GM19035 (cell line): ENCODE results near the gene ABCA5.

ENCODE experiments used
- ATAC-seq: cut with Tn5 transposase; IDR thresholded peaks from one replicate; pipeline ENCODE4 v1.9.1; 2021; ENCODE audit not compliant: unreplicated experiment

Gene ABCA5

GRCh38 chr17:69327060-69327831 is at the start of gene ABCA5:
Gene ABCA5 (minus strand): TSS chr17:69327133. CDS start chr17:69314415, 12,718 bp downstream.
- ATAC-seq, result peak; percentile 95

GRCh38 chr17:69375229-69375628 is 48.3 kb upstream of the ABCA5 start:
- peak; percentile 55 for ATAC-seq

DNA sequence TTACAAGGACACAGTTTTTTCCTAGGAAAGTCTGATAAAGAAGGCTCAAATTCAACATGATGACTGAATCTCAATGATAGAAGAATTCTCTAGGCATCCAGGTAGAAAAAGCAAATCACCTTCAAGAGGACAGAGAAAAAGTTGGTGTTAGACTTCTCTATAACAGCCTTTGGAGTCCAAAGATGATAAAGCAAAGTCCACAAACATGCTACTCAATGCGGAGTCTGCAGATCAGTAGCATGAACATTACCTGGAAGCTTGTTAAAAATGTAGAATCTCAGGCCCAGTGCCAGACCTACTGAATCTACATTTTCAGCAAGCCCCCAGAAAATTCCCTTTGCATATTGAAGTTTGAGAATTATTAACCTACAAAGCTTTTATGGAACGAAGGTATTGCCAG is 46.1 kb upstream of the ABCA5 start:
- ATAC-seq, result no peak

DNA sequence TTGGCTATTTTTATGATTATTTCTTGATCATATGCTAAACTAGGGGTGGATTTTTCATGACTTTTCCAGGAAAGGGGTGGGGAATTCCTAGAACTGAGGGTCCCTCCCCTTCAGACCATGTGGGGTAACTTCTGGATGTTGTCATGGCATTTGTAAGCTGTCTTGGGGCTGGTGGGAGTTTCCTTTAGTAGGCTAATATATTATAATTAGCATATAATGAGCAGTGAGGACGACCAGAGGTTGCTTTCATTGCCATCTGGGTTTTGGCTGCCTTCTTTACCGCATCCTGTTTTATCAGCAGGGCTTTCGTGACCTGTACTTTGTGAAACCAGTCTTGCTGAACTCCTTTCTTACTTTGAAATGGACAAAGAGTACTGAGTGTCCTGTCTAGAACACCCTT is 40.4 kb upstream of the ABCA5 start:
- ATAC-seq, result peak; percentile 92

DNA sequence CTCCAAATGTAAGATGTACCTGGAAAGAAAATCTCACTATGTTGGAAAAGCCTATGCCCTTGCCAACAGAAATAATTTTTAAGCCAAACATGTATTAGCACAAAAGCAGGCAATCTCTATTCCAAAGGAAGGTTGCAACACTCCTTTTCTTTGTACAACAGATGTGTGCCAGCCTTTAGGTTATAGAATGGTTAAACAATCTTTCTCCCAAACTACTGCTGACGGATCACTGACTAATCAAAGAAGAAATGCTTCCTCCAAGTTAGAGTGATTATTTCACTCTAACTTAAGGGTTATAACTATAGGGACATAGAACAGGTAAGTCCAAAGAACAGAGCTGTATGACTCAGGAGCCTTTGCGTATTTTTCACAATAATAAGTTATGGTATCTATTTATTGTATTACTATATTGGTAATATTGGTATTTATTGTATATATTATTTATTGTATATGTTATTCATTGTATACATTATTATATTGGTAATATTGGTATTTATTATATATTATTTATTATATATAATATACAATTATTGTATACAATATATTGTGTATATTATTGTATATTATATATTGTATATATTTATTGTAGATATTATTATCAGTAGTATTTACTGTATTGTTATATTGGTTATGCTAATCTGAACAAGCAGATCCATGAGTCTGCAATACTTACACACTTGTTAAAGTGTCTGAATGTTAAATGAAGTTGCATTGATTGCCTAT is 36.7 kb upstream of the ABCA5 start:
- ATAC-seq, result no peak

DNA sequence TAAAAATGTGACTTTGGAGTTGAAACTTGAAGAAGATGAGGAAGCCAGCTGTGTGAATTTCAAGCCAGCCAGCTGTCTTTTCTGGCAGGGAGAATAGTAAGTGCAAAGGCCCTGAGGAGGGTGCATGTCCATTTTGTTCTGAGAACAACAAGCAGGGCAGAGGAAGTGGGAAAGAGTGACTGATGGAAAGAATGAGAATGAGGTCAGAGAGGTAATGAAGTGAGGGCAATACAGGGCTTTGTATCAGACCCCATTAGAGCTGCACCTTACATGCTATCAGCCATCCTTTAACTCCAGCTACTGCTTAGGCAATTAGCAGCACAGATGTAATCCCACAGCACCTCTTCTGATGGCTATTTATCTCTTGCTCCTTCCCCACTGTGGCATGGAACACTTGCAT is 34.2 kb upstream of the ABCA5 start:
- no peak for ATAC-seq

DNA sequence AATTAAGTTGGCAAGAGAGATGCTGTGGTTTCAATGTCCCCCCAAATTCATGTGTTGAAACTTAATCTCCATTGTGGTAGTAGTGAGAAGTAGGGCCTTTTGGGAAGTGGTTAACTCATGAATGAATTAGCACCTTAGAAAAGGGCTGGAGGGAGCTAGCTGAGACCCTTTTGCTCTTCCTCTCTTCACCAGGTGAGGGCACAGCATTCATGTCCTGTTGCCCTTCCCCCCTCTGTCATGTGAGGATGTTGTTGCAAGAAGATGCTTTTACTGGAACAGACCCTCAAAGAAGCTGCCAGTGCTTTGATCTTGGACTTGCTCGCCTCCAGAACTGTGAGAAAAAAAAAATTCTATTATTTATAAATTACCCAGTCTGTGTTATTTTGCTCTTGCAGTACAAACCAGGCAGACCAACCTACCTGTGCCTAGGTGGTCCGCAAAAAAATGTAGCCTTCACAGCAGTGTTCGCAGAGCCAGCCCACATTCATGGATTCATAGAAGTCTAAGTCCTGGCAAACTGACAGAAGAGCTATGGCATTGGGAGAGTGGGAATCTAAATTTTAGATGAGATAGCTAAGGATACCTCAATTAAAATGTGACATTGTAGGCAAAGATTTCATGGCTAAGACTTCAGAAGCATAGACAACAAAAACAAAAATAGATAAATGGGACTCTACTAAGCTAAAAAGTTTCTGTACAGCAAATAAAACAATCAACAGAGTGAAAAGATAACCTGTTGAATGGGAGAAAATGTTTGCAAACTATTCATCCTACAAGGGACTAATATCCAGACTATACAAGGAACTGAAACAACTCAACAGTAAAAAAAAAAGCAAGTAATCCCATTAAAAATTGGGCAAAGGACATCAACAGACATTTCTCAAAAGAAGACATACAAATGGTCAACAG is 32.0 kb upstream of the ABCA5 start:
- ATAC-seq, result no peak

DNA sequence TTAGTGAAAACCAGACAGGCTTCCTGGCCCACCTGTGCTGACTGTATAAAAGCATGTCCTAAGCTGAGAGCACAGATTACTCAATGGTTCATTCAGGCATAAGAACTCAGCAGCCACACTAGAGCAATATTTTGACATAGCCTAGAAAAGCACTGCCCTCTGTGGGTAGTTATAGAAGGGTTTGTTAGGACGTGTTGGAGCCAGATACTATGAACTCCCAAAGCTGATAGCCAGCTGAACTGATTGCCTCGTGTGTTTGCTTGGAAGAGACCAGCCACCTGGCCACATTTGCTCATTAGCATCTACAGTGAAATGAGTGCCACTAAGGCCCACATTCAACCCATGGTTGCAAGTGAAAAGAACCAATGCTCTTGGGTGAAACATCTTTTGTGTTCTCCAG is 30.8 kb upstream of the ABCA5 start:
- no peak for ATAC-seq

- ATAC-seq, result no peak
Measured at GRCh38 chr17:69356625-69357024, 29.7 kb upstream of the ABCA5 start.

DNA sequence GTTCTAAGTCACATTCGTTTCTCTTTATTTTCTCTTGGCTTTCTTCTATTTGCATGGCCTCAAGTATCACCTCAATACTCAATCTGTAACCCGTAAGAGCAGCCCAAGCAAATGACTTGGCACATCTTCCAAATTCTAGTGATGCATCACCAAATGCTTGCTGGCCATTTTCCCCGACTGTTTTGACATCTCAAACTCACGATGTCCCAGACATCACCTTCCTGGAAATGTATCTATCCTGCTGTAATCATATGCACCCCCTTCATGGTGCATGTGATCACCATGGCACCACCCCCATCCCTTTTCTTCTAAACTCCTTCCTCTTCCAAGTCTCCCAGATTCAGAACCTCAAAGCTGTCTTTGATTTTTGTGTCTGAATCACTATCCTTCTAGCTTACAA is 24.0 kb upstream of the ABCA5 start:
- ATAC-seq, result no peak

DNA sequence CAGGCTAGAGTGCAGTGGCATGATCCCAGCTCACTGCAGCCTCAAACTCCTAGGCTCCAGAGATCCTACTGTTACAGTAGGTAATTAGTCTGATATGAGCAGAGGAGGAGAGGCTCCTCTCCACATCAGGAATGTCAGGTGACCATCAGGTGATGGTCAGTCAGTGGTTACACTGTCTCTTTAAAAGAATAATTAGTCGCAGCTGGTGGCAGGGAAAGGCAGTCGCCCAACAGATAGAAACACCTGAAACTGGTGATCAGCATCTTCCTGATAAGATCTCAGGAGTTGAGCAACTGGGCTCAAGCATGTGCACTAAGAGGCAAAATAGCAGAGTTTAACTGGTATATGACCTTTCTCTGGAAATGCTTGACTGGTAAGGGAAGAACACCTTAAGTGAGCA is 21.5 kb upstream of the ABCA5 start:
- ATAC-seq, result no peak

GRCh38 chr17:69346766-69347165 is 19.8 kb upstream of the ABCA5 start:
- no peak for ATAC-seq

- ATAC-seq, result no peak
Measured at GRCh38 chr17:69344939-69345338, 18.0 kb upstream of the ABCA5 start.

DNA sequence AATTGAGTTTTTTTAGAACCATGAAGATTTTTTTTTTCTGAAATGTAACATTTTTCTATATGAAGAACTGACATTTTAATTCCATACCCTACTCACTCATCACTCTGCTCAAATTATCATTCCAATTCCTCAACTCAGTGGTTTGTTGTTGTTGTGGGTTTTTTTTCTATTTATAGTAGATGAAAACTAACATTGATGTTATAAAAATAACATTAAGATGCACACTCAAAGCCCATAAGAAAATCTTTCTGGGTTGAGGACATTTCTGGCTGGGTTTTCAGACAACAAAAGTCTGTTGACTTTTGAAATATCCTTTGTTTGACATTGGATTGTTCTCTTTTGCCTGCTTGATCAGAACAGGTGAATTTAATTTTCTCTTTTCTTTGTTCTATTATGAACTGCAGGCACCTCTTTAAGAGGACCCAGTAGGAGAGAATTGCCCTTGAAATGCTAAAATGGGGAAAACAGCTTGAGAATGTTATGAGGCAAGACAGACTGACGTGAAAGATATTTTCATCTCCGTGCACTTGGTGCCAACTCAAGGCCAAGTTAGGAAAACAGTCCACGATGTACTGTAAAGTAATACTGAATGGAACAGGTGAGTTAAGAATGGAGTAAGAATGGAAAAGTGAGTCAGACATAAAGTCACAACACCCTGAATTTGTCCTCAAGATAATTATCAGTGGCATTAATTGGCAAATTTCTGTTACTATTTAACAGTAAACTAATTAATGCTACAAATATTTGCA is 16.1 kb upstream of the ABCA5 start:
- ATAC-seq, result no peak

- no peak for ATAC-seq
Measured at GRCh38 chr17:69339937-69340336, 13.0 kb upstream of the ABCA5 start.

DNA sequence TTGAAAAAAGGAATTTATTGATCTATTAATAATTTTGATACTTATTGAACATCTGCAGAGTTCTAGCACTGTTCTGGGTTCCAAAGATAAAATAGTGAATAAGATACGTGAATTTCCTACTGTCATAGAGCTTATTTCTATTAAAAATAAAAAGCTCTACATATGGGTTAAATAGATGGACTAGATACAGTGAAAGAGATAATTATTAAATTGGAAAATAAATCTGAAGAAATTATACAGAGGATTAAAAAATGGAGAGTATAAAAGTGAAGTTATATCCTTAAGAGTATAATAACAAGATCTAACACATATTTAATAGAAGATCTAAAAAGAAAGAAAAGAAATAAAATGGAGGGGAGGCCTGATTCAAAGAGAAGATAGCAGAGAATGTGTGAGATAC is 10.1 kb upstream of the ABCA5 start:
- no peak for ATAC-seq

GRCh38 chr17:69336580-69336979 is 9.6 kb upstream of the ABCA5 start:
- ATAC-seq, result no peak

DNA sequence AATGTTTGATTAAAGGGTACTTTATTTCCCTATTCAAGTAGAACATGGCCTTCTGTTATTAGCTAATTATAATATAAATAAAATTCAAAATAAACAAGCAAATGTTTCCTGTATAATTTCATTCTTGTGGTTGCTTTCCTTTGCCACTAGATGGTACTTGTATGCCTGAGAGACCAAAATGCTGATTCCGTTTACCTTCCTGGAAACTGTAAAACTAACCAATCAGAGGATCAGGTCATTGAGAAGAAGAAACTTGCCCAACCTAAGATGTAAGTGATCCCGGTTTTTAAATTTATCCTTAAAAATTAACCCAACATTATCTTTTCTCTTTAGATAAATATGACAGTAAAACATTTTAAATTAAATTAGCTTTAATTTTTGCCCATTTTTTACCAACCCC is 8.1 kb upstream of the ABCA5 start:
- no peak for ATAC-seq

- ATAC-seq, result no peak
Measured at GRCh38 chr17:69333561-69333960, 6.6 kb upstream of the ABCA5 start.

DNA sequence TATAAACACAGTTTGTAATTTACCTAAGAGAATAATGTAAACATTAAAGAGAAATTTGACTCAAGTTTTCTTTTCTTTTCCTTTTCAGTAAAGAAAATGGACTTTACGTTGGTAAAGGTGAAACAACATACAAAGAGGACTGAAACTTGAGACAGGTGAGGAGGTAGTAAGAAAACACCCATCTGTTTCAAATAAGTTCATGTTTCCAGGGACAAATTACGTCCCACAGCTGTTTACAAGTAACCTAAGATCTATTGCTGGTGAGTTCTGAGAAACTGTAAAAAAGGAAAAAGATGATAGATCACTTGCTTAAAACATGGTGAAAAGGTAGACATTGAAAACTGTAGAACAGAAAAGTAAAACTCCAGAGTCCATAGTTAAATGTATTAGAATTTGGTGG is 4.8 kb upstream of the ABCA5 start:
- no peak for ATAC-seq
